ENCODE results near the gene COMT. TPM values are rescaled to one million over a fixed set of nuclear protein-coding genes. Genes with fewer than 3 reads are reported as not detected.

COMT gene
- total RNA-seq, 2 experiments from 2014 or later = 11.3 to 11.4 TPM

- no peaks in the 10 kb centered on the region for H3K36me3 Mint-ChIP-seq (ENCODE audit: low read depth)
- H3K4me1 ChIP-seq (ENCODE audit: insufficient read depth, low read length) = peaks cover under 1% of the 10 kb centered on the region
- no peak overlapping the region for H3K4me3 Mint-ChIP-seq
- DNase-seq (no peak), ATAC-seq (ENCODE audit: poor library complexity) (no peak)
- ChIA-PET POLR2A (no interaction called here), CTCF (no interaction called here)
- no peaks in the 10 kb centered on the region for H3K4me1 Mint-ChIP-seq (ENCODE audit: low read depth)
- intact Hi-C loops (cut with DNase I, micrococcal nuclease) = no loop called here
- no peaks in the 10 kb centered on the region for H3K27me3 ChIP-seq (ENCODE audit: control insufficient read depth in 1 of 2, insufficient read depth in 2 of 2, low read length in 2 of 2)
- no peaks in the 10 kb centered on the region for H3K9me3 ChIP-seq (ENCODE audit: control insufficient read depth in 1 of 2, insufficient read depth in 1 of 2, low read length in 2 of 2)
- TF ChIP-seq CTCF (IDR thresholded peaks at IDR 0.05) = no peak
- H3K27ac ChIP-seq (ENCODE audit: low read depth in 1 of 2, low read length in 2 of 2) = no peak overlapping the region
- no peaks in the 10 kb centered on the region for H3K9me3 Mint-ChIP-seq
- no peak overlapping the region for H3K27ac Mint-ChIP-seq
- H3K4me3 ChIP-seq (ENCODE audit: low read length) = no peak overlapping the region
- H3K27me3 Mint-ChIP-seq = no peaks in the 10 kb centered on the region
- H3K36me3 ChIP-seq (ENCODE audit: insufficient read depth, low read length) = no peaks in the 10 kb centered on the region
Observed at GRCh38 chr22:19992481-19992911, 50.9 kb downstream of the COMT start.

GRCh38 chr22:19992921-19993355 is 51.4 kb downstream of the COMT start:
- H3K4me1 ChIP-seq (ENCODE audit: insufficient read depth, low read length) = no peaks in the 10 kb centered on the region
- Mint-ChIP-seq H3K27me3 (no peaks in the 10 kb centered on the region), H3K4me1 (ENCODE audit: low read depth) (no peaks in the 10 kb centered on the region), H3K4me3 (no peak overlapping the region), H3K9me3 (no peaks in the 10 kb centered on the region), H3K27ac (no peak overlapping the region), H3K36me3 (ENCODE audit: low read depth) (no peaks in the 10 kb centered on the region)
- H3K4me3 ChIP-seq (ENCODE audit: low read length) = no peak overlapping the region
- H3K27me3 ChIP-seq (ENCODE audit: control insufficient read depth in 1 of 2, insufficient read depth in 2 of 2, low read length in 2 of 2) = no peaks in the 10 kb centered on the region
- no peaks in the 10 kb centered on the region for H3K36me3 ChIP-seq (ENCODE audit: insufficient read depth, low read length)
- H3K9me3 ChIP-seq (ENCODE audit: control insufficient read depth in 1 of 2, insufficient read depth in 1 of 2, low read length in 2 of 2) = no peaks in the 10 kb centered on the region
- intact Hi-C loops (cut with DNase I, micrococcal nuclease) = no loop called here
- H3K27ac ChIP-seq (ENCODE audit: low read depth in 1 of 2, low read length in 2 of 2) = no peak overlapping the region
- POLR2A ChIA-PET = no interaction called here
- CTCF ChIA-PET = no interaction called here
- no peak for TF ChIP-seq CTCF (IDR thresholded peaks at IDR 0.05)
- DNase-seq = no peak
- ATAC-seq (ENCODE audit: poor library complexity) = no peak

GRCh38 chr22:19993926-19994325 is 52.4 kb downstream of the COMT start:
- CTCF ChIA-PET = no interaction called here
- no peaks in the 10 kb centered on the region for H3K27me3 Mint-ChIP-seq
- intact Hi-C loops (cut with DNase I, micrococcal nuclease) = no loop called here
- POLR2A ChIA-PET = no interaction called here
- H3K4me3 Mint-ChIP-seq = no peak overlapping the region
- ATAC-seq (ENCODE audit: poor library complexity) (no peak), DNase-seq (no peak)
- Histone ChIP-seq H3K36me3 (ENCODE audit: insufficient read depth, low read length) (no peaks in the 10 kb centered on the region), H3K4me3 (ENCODE audit: low read length) (no peak overlapping the region), H3K9me3 (ENCODE audit: control insufficient read depth in 1 of 2, insufficient read depth in 1 of 2, low read length in 2 of 2) (no peaks in the 10 kb centered on the region), H3K27me3 (ENCODE audit: control insufficient read depth in 1 of 2, insufficient read depth in 2 of 2, low read length in 2 of 2) (no peaks in the 10 kb centered on the region), H3K27ac (ENCODE audit: low read depth in 1 of 2, low read length in 2 of 2) (no peak overlapping the region), H3K4me1 (ENCODE audit: insufficient read depth, low read length) (no peaks in the 10 kb centered on the region)
- no peaks in the 10 kb centered on the region for H3K36me3 Mint-ChIP-seq (ENCODE audit: low read depth)
- no peak overlapping the region for H3K27ac Mint-ChIP-seq
- H3K9me3 Mint-ChIP-seq = no peaks in the 10 kb centered on the region
- H3K4me1 Mint-ChIP-seq (ENCODE audit: low read depth) = no peaks in the 10 kb centered on the region
- TF ChIP-seq CTCF (IDR thresholded peaks at IDR 0.05) = no peak

Data from CD4-positive, alpha-beta T cell (primary cell).